Progenitor cell of endocrine pancreas (in vitro differentiated cells): ENCODE measurements around the gene COLEC12. TPM values are rescaled to one million over a fixed set of nuclear protein-coding genes. Genes with fewer than 3 reads are reported as not detected.

Experiments
- DNase-seq: peaks from one replicate; pipeline ENCODE4 v3.0.0; 2021; ENCODE audit warnings: low spot score; ENCODE audit not compliant: unreplicated experiment
- H3K27ac Mint-ChIP-seq: 2 replicates; pipeline ENCODE4 v1.8.0; 2021; ENCODE audit warnings: mild to moderate bottlenecking, moderate library complexity, mixed read lengths
- H3K27me3 Mint-ChIP-seq: 2 replicates; pipeline ENCODE4 v1.8.0; 2021; ENCODE audit warnings: mixed read lengths
- H3K36me3 Mint-ChIP-seq: 2 replicates; pipeline ENCODE4 v1.8.0; 2022; ENCODE audit warnings: mixed read lengths; ENCODE audit not compliant: insufficient read depth
- H3K4me1 Mint-ChIP-seq: 2 replicates; pipeline ENCODE4 v1.8.0; 2021; ENCODE audit warnings: low read depth, mixed read lengths
- H3K4me3 Mint-ChIP-seq: 2 replicates; pipeline ENCODE4 v1.8.0; 2021; ENCODE audit warnings: low read depth, mild to moderate bottlenecking, moderate library complexity, mixed read lengths
- H3K9me3 Mint-ChIP-seq: 2 replicates; pipeline ENCODE4 v1.8.0; 2021; ENCODE audit warnings: low read depth, mixed read lengths
- CTCF ChIP-seq: fragments of 200-600 bp; sonication (generic); IDR thresholded peaks from one replicate; pipeline ENCODE4 v1.5.0; 2021; ENCODE audit warnings: antibody characterized with exemption, mild to moderate bottlenecking; ENCODE audit not compliant: unreplicated experiment
- total RNA-seq: library from RNA; stranded (reverse); gene quantifications from 2 replicates; pipeline ENCODE4 v1.2.1, GENCODE V29; 2021

The COLEC12 gene
- total RNA-seq, 1 donor from 2014 or later, result 0.55 TPM

- Mint-ChIP-seq H3K27ac (no peak overlapping the region), H3K27me3 (no peaks in the 10 kb centered on the region), H3K4me1 (no peaks in the 10 kb centered on the region), H3K9me3 (peaks cover 7% of the 10 kb centered on the region), H3K36me3 (no peaks in the 10 kb centered on the region), H3K4me3 (no peak overlapping the region)
- DNase-seq, result no peak
- no peak for TF ChIP-seq CTCF
These were observed 51.1 kb downstream of the COLEC12 start for GRCh38 chr18:449374-449773.

GRCh38 chr18:448116-448790, 52.2 kb downstream of the COLEC12 start:
- H3K36me3 Mint-ChIP-seq, result no peaks in the 10 kb centered on the region
- TF ChIP-seq CTCF, result no peak
- H3K4me3 Mint-ChIP-seq, result no peak overlapping the region
- DNase-seq, result no peak
- no peak overlapping the region for H3K27ac Mint-ChIP-seq
- no peaks in the 10 kb centered on the region for H3K4me1 Mint-ChIP-seq
- peaks cover 7% of the 10 kb centered on the region for H3K9me3 Mint-ChIP-seq
- no peaks in the 10 kb centered on the region for H3K27me3 Mint-ChIP-seq

GRCh38 chr18:446941-447560, 53.5 kb downstream of the COLEC12 start:
- DNase-seq, result no peak
- Mint-ChIP-seq H3K27me3 (no peaks in the 10 kb centered on the region), H3K27ac (no peak overlapping the region), H3K4me1 (no peaks in the 10 kb centered on the region), H3K9me3 (peaks cover 7% of the 10 kb centered on the region), H3K36me3 (no peaks in the 10 kb centered on the region), H3K4me3 (no peak overlapping the region)
- TF ChIP-seq CTCF, result no peak

- no peaks in the 10 kb centered on the region for H3K9me3 Mint-ChIP-seq
- TF ChIP-seq CTCF, result no peak
- H3K27me3 Mint-ChIP-seq, result no peaks in the 10 kb centered on the region
- H3K36me3 Mint-ChIP-seq, result no peaks in the 10 kb centered on the region
- no peaks in the 10 kb centered on the region for H3K4me1 Mint-ChIP-seq
- no peak for DNase-seq
- no peak overlapping the region for H3K4me3 Mint-ChIP-seq
- H3K27ac Mint-ChIP-seq, result no peak overlapping the region
These were observed 55.4 kb downstream of the COLEC12 start for GRCh38 chr18:445055-445454.

- Mint-ChIP-seq H3K27ac (no peak overlapping the region), H3K4me3 (no peak overlapping the region), H3K9me3 (no peaks in the 10 kb centered on the region), H3K4me1 (no peaks in the 10 kb centered on the region), H3K36me3 (no peaks in the 10 kb centered on the region), H3K27me3 (no peaks in the 10 kb centered on the region)
- DNase-seq, result no peak
- no peak for TF ChIP-seq CTCF
These were observed 61.9 kb downstream of the COLEC12 start for GRCh38 chr18:438571-438970.
